ENCODE measurements around the gene DOCK6. TPM values are rescaled to one million over a fixed set of nuclear protein-coding genes. Genes with fewer than 3 reads are reported as not detected.
A peak's percentile ranks its signal among the peaks of the same experiment; 100 is the strongest.

The DOCK6 gene
- total and polyA plus RNA-seq, 2 of the 13 experiments (the other 11 are each of a cell fraction or from before 2014, with no cell fraction given) = 5.4 to 38.1 TPM

DNA sequence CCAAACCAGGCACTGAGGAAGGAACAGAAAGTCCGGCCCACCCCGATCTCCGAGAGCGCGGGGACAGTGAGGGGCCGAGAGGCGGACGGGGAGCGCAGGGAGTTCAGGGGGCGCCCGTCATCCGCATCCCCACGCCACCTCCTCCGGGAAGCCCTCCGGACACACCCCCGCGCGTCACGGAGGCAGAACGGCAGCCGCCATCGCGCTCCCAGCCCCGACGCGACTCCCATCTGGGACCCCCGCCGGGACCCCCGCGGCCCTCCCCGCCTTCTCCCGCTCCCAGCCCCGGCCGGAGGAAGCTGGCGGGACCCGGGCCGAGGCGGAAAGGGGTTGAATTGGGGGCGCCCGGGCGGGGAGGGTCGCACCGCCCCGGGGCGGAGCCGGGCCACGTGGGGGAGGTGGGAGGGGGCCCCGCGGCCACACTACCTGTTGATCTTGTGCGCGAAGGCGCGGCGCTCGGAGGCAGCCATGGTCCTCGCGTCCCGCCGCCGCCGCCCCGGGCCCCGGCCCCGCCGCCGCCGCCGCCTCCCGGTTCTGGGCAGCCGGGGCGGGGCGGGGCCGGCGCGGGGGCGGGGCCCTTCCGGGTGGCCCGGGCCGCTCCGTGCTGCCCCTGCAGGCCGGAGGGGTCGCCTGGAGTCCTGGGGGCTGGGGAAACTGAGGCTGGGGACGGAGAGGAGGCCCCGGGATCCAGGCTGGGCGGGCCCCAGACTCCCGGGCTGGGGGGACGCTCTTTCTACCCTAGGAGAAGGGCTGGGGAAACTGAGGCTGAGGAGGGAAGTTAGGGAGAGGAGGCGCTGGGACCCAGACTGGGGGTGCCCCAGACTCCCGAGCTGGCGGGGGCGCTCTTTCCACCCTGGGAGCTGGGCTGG lies at the start of gene DOCK6 (continued):
- TF ChIP-seq, protein P1, sequence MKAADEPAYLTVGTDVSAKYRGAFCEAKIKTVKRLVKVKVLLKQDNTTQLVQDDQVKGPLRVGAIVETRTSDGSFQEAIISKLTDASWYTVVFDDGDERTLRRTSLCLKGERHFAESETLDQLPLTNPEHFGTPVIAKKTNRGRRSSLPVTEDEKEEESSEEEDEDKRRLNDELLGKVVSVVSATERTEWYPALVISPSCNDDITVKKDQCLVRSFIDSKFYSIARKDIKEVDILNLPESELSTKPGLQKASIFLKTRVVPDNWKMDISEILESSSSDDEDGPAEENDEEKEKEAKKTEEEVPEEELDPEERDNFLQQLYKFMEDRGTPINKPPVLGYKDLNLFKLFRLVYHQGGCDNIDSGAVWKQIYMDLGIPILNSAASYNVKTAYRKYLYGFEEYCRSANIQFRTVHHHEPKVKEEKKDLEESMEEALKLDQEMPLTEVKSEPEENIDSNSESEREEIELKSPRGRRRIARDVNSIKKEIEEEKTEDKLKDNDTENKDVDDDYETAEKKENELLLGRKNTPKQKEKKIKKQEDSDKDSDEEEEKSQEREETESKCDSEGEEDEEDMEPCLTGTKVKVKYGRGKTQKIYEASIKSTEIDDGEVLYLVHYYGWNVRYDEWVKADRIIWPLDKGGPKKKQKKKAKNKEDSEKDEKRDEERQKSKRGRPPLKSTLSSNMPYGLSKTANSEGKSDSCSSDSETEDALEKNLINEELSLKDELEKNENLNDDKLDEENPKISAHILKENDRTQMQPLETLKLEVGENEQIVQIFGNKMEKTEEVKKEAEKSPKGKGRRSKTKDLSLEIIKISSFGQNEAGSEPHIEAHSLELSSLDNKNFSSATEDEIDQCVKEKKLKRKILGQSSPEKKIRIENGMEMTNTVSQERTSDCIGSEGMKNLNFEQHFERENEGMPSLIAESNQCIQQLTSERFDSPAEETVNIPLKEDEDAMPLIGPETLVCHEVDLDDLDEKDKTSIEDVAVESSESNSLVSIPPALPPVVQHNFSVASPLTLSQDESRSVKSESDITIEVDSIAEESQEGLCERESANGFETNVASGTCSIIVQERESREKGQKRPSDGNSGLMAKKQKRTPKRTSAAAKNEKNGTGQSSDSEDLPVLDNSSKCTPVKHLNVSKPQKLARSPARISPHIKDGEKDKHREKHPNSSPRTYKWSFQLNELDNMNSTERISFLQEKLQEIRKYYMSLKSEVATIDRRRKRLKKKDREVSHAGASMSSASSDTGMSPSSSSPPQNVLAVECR (CRISPR knock-in tag; IDR thresholded peaks at IDR 0.05; ENCODE audit: borderline replicate concordance) = peak; percentile 41; the same call in 1 of the 2 replicates
- no peak for TF ChIP-seq ZNF263 (CRISPR knock-in tag; IDR thresholded peaks at IDR 0.05)
- TF ChIP-seq ZFP82 (CRISPR knock-in tag; IDR thresholded peaks at IDR 0.05; ENCODE audit: borderline replicate concordance) = peak; percentile 29; the same call in 1 of the 2 replicates
- TF ChIP-seq, protein P2, sequence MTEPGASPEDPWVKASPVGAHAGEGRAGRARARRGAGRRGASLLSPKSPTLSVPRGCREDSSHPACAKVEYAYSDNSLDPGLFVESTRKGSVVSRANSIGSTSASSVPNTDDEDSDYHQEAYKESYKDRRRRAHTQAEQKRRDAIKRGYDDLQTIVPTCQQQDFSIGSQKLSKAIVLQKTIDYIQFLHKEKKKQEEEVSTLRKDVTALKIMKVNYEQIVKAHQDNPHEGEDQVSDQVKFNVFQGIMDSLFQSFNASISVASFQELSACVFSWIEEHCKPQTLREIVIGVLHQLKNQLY (CRISPR knock-in tag; IDR thresholded peaks at IDR 0.05) = no peak
- TF ChIP-seq ZSCAN21 (CRISPR knock-in tag; IDR thresholded peaks at IDR 0.05; ENCODE audit: borderline replicate concordance) = 0 out of 2 replicates have a peak, but pooled peaks have one; percentile 31
- 0 out of 2 replicates have a peak, but pooled peaks have one; percentile 17 for TF ChIP-seq ZNF333 (CRISPR knock-in tag; IDR thresholded peaks at IDR 0.05; ENCODE audit: borderline replicate concordance)
- peak; percentile 82 for TF ChIP-seq ZMYM3 (CRISPR knock-in tag; IDR thresholded peaks at IDR 0.05)
- TF ChIP-seq NCOR1 (IDR thresholded peaks at IDR 0.05; ENCODE audit: borderline replicate concordance, low read length) = no peak
- TF ChIP-seq ADNP (CRISPR knock-in tag; IDR thresholded peaks at IDR 0.05) = no peak
- peak; percentile 10; the same call in 1 of the 2 replicates for TF ChIP-seq HOXA3 (CRISPR knock-in tag; IDR thresholded peaks at IDR 0.05)
- 0 out of 2 replicates have a peak, but pooled peaks have one; percentile 24 for TF ChIP-seq ZNF776 (CRISPR knock-in tag; IDR thresholded peaks at IDR 0.05)
- TF ChIP-seq, protein P3, sequence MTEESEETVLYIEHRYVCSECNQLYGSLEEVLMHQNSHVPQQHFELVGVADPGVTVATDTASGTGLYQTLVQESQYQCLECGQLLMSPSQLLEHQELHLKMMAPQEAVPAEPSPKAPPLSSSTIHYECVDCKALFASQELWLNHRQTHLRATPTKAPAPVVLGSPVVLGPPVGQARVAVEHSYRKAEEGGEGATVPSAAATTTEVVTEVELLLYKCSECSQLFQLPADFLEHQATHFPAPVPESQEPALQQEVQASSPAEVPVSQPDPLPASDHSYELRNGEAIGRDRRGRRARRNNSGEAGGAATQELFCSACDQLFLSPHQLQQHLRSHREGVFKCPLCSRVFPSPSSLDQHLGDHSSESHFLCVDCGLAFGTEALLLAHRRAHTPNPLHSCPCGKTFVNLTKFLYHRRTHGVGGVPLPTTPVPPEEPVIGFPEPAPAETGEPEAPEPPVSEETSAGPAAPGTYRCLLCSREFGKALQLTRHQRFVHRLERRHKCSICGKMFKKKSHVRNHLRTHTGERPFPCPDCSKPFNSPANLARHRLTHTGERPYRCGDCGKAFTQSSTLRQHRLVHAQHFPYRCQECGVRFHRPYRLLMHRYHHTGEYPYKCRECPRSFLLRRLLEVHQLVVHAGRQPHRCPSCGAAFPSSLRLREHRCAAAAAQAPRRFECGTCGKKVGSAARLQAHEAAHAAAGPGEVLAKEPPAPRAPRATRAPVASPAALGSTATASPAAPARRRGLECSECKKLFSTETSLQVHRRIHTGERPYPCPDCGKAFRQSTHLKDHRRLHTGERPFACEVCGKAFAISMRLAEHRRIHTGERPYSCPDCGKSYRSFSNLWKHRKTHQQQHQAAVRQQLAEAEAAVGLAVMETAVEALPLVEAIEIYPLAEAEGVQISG (CRISPR knock-in tag; IDR thresholded peaks at IDR 0.05) = peak; percentile 61
- no peak for TF ChIP-seq SP1 (IDR thresholded peaks at IDR 0.05)
- TF ChIP-seq SP1 (CRISPR knock-in tag; IDR thresholded peaks at IDR 0.05) = 0 out of 2 replicates have a peak, but pooled peaks have one; percentile 46
- TF ChIP-seq SIN3A (IDR thresholded peaks at IDR 0.05; ENCODE audit: borderline replicate concordance, low read depth, low read length) = peak; percentile 14; the same call in 1 of the 2 replicates
- 0 out of 4 replicates have a peak, but pooled peaks of 1 of the 2 experiments have one; percentile 20 for TF ChIP-seq POLR2A (IDR thresholded peaks at IDR 0.05; ENCODE audit: insufficient read depth in 1 of 2, low read depth in 2 of 2, low read length in 2 of 2)
- TF ChIP-seq, protein P4, sequence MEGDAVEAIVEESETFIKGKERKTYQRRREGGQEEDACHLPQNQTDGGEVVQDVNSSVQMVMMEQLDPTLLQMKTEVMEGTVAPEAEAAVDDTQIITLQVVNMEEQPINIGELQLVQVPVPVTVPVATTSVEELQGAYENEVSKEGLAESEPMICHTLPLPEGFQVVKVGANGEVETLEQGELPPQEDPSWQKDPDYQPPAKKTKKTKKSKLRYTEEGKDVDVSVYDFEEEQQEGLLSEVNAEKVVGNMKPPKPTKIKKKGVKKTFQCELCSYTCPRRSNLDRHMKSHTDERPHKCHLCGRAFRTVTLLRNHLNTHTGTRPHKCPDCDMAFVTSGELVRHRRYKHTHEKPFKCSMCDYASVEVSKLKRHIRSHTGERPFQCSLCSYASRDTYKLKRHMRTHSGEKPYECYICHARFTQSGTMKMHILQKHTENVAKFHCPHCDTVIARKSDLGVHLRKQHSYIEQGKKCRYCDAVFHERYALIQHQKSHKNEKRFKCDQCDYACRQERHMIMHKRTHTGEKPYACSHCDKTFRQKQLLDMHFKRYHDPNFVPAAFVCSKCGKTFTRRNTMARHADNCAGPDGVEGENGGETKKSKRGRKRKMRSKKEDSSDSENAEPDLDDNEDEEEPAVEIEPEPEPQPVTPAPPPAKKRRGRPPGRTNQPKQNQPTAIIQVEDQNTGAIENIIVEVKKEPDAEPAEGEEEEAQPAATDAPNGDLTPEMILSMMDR (CRISPR knock-in tag; IDR thresholded peaks at IDR 0.05) = peak; percentile 56
- TF ChIP-seq FOSL2 (CRISPR knock-in tag; IDR thresholded peaks at IDR 0.05) = no peak

All from HepG2 (cell line).